ENCODE measurements around the gene CBLL2.
A peak's percentile ranks its signal among the peaks of the same experiment; 100 is the strongest.
"Not testable (repeated sequence)": the region's sequence is repeated elsewhere in the genome, so short reads cannot be mapped to it uniquely, and the experiment has no call there.

CBLL2 gene, protein sequence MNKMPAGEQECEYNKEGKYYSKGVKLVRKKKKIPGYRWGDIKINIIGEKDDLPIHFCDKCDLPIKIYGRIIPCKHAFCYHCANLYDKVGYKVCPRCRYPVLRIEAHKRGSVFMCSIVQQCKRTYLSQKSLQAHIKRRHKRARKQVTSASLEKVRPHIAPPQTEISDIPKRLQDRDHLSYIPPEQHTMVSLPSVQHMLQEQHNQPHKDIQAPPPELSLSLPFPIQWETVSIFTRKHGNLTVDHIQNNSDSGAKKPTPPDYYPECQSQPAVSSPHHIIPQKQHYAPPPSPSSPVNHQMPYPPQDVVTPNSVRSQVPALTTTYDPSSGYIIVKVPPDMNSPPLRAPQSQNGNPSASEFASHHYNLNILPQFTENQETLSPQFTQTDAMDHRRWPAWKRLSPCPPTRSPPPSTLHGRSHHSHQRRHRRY

DNA sequence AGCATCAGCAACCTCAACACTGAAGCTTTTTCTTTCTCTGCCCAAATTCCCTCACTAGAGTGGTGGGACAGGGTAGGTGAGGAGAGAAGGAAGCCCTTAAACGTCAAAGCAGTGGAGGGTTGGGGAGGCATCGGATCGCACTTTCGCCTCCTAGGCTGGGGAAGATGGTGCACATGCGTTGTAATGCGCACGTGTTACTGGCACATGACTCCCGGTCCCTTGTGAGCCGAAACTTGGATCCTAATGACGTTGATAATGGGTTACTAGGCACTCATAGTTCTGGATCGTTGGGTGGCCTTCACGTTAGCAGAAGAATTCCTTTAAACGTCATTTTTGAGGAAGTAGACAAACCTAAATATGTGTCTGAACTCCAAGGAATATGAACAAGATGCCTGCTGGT is at the start of gene CBLL2:
Gene CBLL2, plus strand, starts transcription at position 301 of the 400 bp plus-strand sequence. Its CDS starts 79 bp downstream, at position 380.
- no peak for DNase-seq (ENCODE audit: low spot score)
- no peak for FAIRE-seq

GRCh38 chrX:22234380-22234779 is 38.3 kb upstream of the CBLL2 start:
- DNase-seq (ENCODE audit: low spot score): no peak
- FAIRE-seq: no peak

DNA sequence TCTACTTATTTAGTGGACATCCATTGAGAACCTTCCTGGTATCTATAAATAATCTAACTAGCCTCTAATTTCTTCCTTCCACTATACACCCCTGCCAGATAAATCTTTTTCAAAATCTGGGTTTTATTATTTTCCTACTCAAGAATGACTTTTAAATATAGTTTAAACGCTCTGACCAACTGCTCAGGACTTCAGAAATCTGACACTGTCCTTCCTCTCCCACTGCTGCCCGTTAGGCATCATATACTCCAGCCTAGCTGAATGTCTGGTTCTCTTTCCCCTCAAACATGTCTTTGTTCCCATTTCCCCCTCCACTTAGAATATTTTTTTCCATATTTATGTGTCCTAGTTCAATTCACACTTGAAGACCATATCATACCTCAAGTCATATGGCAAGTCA is 35.2 kb upstream of the CBLL2 start:
- DNase-seq (ENCODE audit: low spot score) (no peak), FAIRE-seq (no peak)

DNA sequence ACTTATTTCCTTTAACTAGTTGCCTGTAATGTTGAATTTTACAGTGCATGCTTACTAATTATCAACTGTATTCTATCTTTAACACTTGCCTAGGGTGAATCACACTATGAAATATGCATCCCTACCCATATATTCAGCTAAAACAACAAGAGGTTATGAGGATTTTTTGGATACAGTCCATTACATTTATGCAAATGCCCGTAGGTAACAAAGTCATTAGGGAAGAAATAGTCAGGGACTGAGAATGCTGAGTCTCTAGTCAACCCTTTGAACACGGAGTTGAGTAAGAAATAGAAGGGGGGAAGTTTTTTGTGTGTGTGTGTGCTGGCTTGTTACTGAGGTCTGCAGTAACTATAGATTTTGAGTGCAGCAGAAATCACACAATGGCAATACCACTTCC is 26.1 kb upstream of the CBLL2 start:
- DNase-seq (ENCODE audit: low spot score) (no peak), FAIRE-seq (no peak)

- no peak for FAIRE-seq
These were observed 25.5 kb upstream of the CBLL2 start for GRCh38 chrX:22247169-22247568.

DNA sequence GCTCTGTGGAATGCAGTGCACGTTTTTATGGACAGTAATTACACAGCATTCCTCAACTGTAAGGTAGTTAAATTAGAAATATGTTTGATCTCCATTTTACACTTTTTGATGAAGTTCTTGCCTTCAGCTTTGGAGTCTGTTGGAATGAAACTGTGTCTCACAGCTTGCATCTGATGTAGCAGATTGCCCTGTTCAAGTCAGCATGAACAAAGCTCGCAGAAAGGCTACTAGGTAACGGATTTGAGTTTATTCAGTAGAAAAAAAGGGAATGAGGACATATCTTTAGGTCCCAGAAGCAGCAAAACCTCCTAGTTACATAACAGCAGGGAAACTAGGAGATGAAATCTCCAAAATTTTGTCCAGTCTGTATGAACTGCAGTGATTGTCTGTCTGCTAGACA is 24.3 kb upstream of the CBLL2 start:
- FAIRE-seq (no peak), DNase-seq (ENCODE audit: low spot score) (no peak)

More at GRCh38 chrX:22247169-22247568, 25.5 kb upstream of the CBLL2 start:
- DNase-seq (ENCODE audit: low spot score): no peak

GRCh38 chrX:22249371-22249770 is 23.3 kb upstream of the CBLL2 start:
- FAIRE-seq (no peak), DNase-seq (ENCODE audit: low spot score) (no peak)

DNA sequence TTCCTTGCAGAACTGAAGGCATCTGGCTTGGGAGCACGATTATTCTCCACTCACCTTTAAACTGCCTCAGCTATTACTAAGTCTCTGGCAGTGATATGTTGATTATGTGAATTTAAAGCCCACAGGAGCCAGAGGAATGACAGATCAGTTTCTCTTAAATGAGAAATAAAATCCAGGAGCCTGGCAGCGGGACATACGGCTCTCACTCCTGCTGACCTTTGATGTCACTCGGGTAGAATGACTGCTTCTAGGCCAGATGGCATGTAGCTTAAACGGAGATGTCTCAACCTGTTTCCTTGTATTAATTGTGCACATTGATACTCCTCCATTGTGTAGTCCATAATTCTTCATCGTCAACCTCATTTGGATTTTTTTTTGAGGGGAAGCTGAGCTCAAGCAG is 4.0 kb upstream of the CBLL2 start:
- DNase-seq (ENCODE audit: low spot score) (no peak), FAIRE-seq (no peak)

GRCh38 chrX:22273714-22274317 is 1.1 kb downstream of the CBLL2 start:
- DNase-seq (ENCODE audit: low spot score): no peak
- no peak for FAIRE-seq

GRCh38 chrX:22276781-22277180 is 4.1 kb downstream of the CBLL2 start:
- FAIRE-seq (no peak), DNase-seq (ENCODE audit: low spot score) (no peak)

GRCh38 chrX:22278375-22278774 is 5.7 kb downstream of the CBLL2 start:
- DNase-seq (ENCODE audit: low spot score) (no peak), FAIRE-seq (no peak)

GRCh38 chrX:22289209-22289608 is 16.5 kb downstream of the CBLL2 start:
- FAIRE-seq: not testable (repeated sequence)

DNA sequence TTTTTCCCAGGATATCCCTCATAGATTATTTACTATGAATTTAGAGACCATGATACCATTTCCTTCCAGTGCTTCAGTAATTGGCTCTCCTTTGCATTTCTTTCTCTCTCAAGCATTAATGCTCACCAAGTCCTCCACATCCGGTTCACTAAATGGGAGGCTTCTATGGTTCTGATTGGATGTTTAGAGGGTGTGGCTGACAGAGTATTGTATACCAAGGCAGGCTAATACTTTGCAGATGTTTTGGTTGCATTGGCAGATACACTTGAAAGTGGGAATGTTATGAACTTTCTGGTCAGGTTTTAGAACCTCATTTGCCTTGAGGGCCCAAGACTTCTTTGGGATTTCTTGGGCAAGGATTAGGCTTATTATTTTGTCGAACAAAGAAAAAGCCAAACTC is 24.2 kb downstream of the CBLL2 start:
- DNase-seq (ENCODE audit: low spot score) (no peak), FAIRE-seq (no peak)

More at GRCh38 chrX:22289209-22289608, 16.5 kb downstream of the CBLL2 start:
- DNase-seq (ENCODE audit: low spot score): not testable (repeated sequence)

GRCh38 chrX:22300130-22300529 is 27.4 kb downstream of the CBLL2 start:
- peak; percentile 83 for FAIRE-seq

GRCh38 chrX:22310779-22311178 is 38.1 kb downstream of the CBLL2 start:
- no peak for DNase-seq (ENCODE audit: low spot score)
- no peak for FAIRE-seq

More at GRCh38 chrX:22300130-22300529, 27.4 kb downstream of the CBLL2 start:
- DNase-seq (ENCODE audit: low spot score): no peak

DNA sequence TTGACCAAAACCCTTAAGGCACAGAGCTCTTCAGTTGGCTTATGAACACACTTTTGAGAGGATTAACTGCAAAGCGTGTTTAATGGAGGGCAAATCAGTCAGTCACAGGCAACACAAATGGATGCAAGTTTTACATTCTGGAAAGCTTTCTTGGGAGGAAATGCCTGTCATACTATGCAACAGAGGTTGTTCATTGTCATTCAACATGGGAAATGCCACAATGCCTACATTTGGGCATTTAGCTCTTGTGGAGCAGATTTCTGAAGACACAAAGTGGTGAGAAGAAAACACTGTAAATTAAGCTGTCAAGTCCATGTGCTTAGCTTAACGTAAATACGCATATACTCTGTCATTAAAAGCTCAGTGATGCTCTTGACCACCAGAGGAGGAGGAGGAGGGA is 41.1 kb downstream of the CBLL2 start:
- DNase-seq (ENCODE audit: low spot score) (no peak), FAIRE-seq (no peak)

- DNase-seq (ENCODE audit: low spot score): peak; percentile 10
- peak; percentile 72 for FAIRE-seq
These were observed 41.5 kb downstream of the CBLL2 start for GRCh38 chrX:22314211-22314610.

GRCh38 chrX:22314692-22315091 is 42.0 kb downstream of the CBLL2 start:
- no peak for FAIRE-seq
- peak; percentile 20 for DNase-seq (ENCODE audit: low spot score)

DNA sequence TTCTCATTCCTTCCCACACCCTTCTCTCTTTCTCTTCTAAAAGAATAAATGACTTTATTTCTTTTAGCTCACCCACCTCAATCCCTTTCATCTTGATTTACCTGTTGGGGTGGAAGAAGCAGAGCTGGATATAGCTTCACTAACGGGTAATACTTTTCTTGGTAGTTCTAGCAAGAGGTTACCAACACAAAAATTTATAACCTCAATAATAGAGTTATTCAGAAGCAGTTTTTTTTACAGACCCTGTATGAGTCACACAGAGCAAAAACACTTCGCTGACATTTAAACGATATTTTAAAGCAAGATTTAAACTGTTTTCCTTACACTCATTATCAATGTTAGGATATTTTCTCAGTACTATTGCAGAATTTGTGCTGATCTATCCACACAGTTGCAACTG is 42.4 kb downstream of the CBLL2 start:
- no peak for DNase-seq (ENCODE audit: low spot score)
- FAIRE-seq: no peak

- FAIRE-seq: no peak
These were observed 47.6 kb downstream of the CBLL2 start for GRCh38 chrX:22320236-22320873.

DNA sequence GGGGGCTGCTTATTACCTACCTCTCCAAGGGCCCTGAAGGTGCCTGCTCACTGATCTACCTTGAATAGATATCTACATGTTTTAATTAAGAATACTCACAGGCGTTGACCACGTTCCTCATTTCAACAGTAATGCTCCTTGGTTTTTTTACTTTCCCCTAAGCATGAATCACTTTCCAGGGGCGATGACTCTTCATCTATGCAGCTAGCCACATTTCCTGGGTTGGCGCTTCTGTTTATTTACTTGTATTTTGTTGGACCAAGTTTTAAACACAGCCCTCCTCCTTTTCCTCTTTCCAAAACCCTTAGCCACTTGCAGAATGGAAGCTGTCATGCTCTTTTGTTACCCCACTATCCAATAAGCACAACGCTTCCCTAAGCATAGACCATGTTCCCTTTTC is 50.8 kb downstream of the CBLL2 start:
- FAIRE-seq (peak; percentile 72), DNase-seq (ENCODE audit: low spot score) (peak; percentile 31)

More at GRCh38 chrX:22320236-22320873, 47.6 kb downstream of the CBLL2 start:
- no peak for DNase-seq (ENCODE audit: low spot score)
